Kidney (tissue), 14 donors: ENCODE measurements around the gene CCND2. TPM values are rescaled to one million over a fixed set of nuclear protein-coding genes. Genes with fewer than 3 reads are reported as not detected.

ENCODE experiments used
- DNase-seq, 5 donors: peaks; one replicate each; pipeline ENCODE4 v3.0.0-alpha.2; 2013 to 2020
- FAIRE-seq: peaks from 2 replicates; lab custom pipeline; 2012; peaks lifted over from hg19 to GRCh38; lab: Jason Lieb, UNC
- H3K27ac ChIP-seq, 2 donors: one replicate each; pipeline ENCODE4 v1.7.0; 2013; ENCODE audit warnings: low read depth in 2 of 2, low read length in 2 of 2, inconsistent platforms in 1 of 2
- H3K27me3 ChIP-seq: one replicate; pipeline ENCODE4 v1.7.1; 2013; ENCODE audit warnings: low read length, inconsistent platforms; ENCODE audit not compliant: control insufficient read depth, insufficient read depth
- H3K36me3 ChIP-seq, 3 donors: one replicate each; pipeline versions ENCODE4 v1.7.0 to v1.7.1; 2013; ENCODE audit warnings: low read length in 3 of 3, control low read depth in 1 of 3, inconsistent platforms in 1 of 3; ENCODE audit not compliant: insufficient read depth in 3 of 3, control insufficient read depth in 2 of 3
- H3K4me1 ChIP-seq, 3 donors: one replicate each; pipeline versions ENCODE4 v1.7.0 to v1.7.1; 2013; ENCODE audit warnings: low read length in 3 of 3, inconsistent platforms in 1 of 3, low read depth in 1 of 3; ENCODE audit not compliant: control insufficient read depth in 2 of 3, insufficient read depth in 2 of 3
- H3K4me3 ChIP-seq, 3 donors: one replicate each; pipeline versions ENCODE4 v1.7.0 to v1.8.1; 2013; ENCODE audit warnings: low read length in 3 of 3, control low read depth in 1 of 3, inconsistent platforms in 1 of 3
- H3K9ac ChIP-seq, 3 donors: one replicate each; pipeline versions ENCODE4 v1.7.0 to v1.7.1; 2013; ENCODE audit warnings: low read length in 3 of 3, control low read depth in 1 of 3, inconsistent platforms in 1 of 3
- H3K9me3 ChIP-seq, 3 donors: one replicate each; pipeline versions ENCODE4 v1.7.0 to v1.7.1; 2013; ENCODE audit warnings: low read length in 3 of 3, control low read depth in 1 of 3, inconsistent platforms in 1 of 3; ENCODE audit not compliant: control insufficient read depth in 2 of 3, insufficient read depth in 1 of 3
- CTCF ChIP-seq: IDR thresholded peaks from 3 replicates; pipeline ENCODE4 v1.5.1; 2012; ENCODE audit warnings: mild to moderate bottlenecking, moderate library complexity, borderline replicate concordance; ENCODE audit not compliant: insufficient read depth; ENCODE audit errors: extremely low read depth
- intact Hi-C: fragments of 100-400 bp; cut with DNase I; formaldehyde crosslinking; loops from one replicate; pipeline ENCODE4 v1.11.1; 2022
- polyA plus RNA-seq: library from polyadenylated mRNA; stranded (reverse); fragments of 350-450 nt; fragmentation: Illumina TruSeq; extraction: RNeasy Lipid Tissue Mini Kit (QIAGEN cat#74804); gene quantifications from one replicate; pipeline ENCODE4 v1.2.3, GENCODE V29; 2014; ENCODE audit warnings: low read depth, low replicate concordance; ENCODE audit not compliant: insufficient read depth
- total RNA-seq: library from RNA; stranded (reverse); fragmentation: NEBNext Ultra II Directional; extraction: Animal tissue kit (Norgen Biotek cat#: 25700); gene quantifications from one replicate; pipeline ENCODE4 v1.2.1, GENCODE V29; 2021
- donor health status: control.
- donor health status: control.
- donor health status: control.
- donor health status: control.
- donor health status: control.
- donor health status: DM: yes; HTN: yes; CAD: no.
- donor health status: Normal renal cell carcinoma (clear cell type).

CCND2 gene
- total and polyA plus RNA-seq, 2 donors from 2014 or later, result 3.3 to 94.4 TPM

GRCh38 chr12:4312251-4312650 is 38.7 kb downstream of the CCND2 start:
- TF ChIP-seq CTCF, result no peak
- Histone ChIP-seq H3K27ac (no peak overlapping the region), H3K4me1 (peaks cover 0 to 4% (median 3%) of the 10 kb centered on the region in 3 donors), H3K4me3 (no peak overlapping the region), H3K36me3 (no peaks in the 10 kb centered on the region), H3K9ac (no peak overlapping the region), H3K9me3 (no peaks in the 10 kb centered on the region), H3K27me3 (no peaks in the 10 kb centered on the region)
- FAIRE-seq, result no peak
- no peak for DNase-seq
- intact Hi-C loops, result no loop called here

DNA sequence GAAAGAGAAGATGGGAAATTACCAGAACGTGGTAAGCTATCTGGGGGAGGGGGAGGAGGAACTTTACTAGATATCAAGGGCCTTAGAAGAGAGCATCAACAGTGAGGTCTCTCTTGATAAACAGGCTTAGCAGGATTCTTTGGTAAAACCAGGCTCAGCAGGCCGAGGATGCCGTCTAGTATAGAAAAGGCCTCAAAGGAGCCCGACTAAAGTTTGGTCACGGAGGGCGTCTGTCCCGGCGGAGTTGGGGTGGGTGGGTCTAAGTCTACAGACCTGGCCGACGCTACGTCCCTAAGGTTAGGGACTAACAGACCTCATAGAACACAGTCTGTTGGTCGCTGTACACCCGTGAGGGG is 46.9 kb downstream of the CCND2 start:
- no peaks in the 10 kb centered on the region for H3K9me3 ChIP-seq
- FAIRE-seq (no peak), DNase-seq (peak in 1 of 5 donors; percentile 67)
- H3K27me3 ChIP-seq, result no peaks in the 10 kb centered on the region
- peaks cover 0 to 4% (median 0%) of the 10 kb centered on the region in 3 donors for H3K4me1 ChIP-seq
- H3K4me3 ChIP-seq, result peak overlapping the region; percentile 82 to 98 (median 92)
- TF ChIP-seq CTCF, result no peak
- intact Hi-C loops, result no loop called here
- peak overlapping the region; percentile 47 to 67 for H3K27ac ChIP-seq
- peak overlapping the region; percentile 64 to 91 (median 79) for H3K9ac ChIP-seq
- no peaks in the 10 kb centered on the region for H3K36me3 ChIP-seq

- no peak for FAIRE-seq
- intact Hi-C loops, result no loop called here
- peak within 1 kb of the TSS; percentile 64 to 96 (median 91) for H3K9ac ChIP-seq
- no peaks in the 10 kb centered on the region for H3K9me3 ChIP-seq
- H3K4me3 ChIP-seq, result peak within 1 kb of the TSS; percentile 82 to 98 (median 92)
- DNase-seq, result peak; percentile 94 to 99 (median 98)
- peak within 1 kb of the TSS; percentile 47 to 67 for H3K27ac ChIP-seq
- H3K36me3 ChIP-seq, result no peaks in the 10 kb centered on the region
- H3K4me1 ChIP-seq, result peaks cover 0 to 4% (median 0%) of the 10 kb centered on the region in 3 donors
- H3K27me3 ChIP-seq, result no peaks in the 10 kb centered on the region
- no peak for TF ChIP-seq CTCF
Observed at GRCh38 chr12:4320853-4321701, 47.5 kb downstream of the CCND2 start, which contains the start of gene TIGAR. TSS of gene TIGAR (plus strand) at chr12:4321213. CDS start at chr12:4321272, 59 bp downstream.
